Measurements from ENCODE around the gene USP17L28. TPM values are rescaled to one million over a fixed set of nuclear protein-coding genes. Genes with fewer than 3 reads are reported as not detected.
"Not testable (repeated sequence)": the region's sequence is repeated elsewhere in the genome, so short reads cannot be mapped to it uniquely, and the experiment has no call there.

USP17L28 gene
- total and polyA plus RNA-seq, 2 experiments from 2014 or later, result not detected

GRCh38 chr4:9381012-9381534, 32.4 kb downstream of the USP17L28 start:
- not testable (repeated sequence) for H3K27ac ChIP-seq; H3K4me1 ChIP-seq (ENCODE audit: low read depth); H3K9me3 ChIP-seq (ENCODE audit: low read depth); H3K27me3 ChIP-seq; H3K36me3 ChIP-seq; H3K4me3 ChIP-seq
- DNase-seq (ENCODE audit: low read depth in 1 of 2, low spot score in 1 of 2), result peak in 1 of 2 donors; percentile 0
- TF ChIP-seq, protein P1, sequence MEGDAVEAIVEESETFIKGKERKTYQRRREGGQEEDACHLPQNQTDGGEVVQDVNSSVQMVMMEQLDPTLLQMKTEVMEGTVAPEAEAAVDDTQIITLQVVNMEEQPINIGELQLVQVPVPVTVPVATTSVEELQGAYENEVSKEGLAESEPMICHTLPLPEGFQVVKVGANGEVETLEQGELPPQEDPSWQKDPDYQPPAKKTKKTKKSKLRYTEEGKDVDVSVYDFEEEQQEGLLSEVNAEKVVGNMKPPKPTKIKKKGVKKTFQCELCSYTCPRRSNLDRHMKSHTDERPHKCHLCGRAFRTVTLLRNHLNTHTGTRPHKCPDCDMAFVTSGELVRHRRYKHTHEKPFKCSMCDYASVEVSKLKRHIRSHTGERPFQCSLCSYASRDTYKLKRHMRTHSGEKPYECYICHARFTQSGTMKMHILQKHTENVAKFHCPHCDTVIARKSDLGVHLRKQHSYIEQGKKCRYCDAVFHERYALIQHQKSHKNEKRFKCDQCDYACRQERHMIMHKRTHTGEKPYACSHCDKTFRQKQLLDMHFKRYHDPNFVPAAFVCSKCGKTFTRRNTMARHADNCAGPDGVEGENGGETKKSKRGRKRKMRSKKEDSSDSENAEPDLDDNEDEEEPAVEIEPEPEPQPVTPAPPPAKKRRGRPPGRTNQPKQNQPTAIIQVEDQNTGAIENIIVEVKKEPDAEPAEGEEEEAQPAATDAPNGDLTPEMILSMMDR (IDR thresholded peaks at IDR 0.05; ENCODE audit: low read depth, low read length), result peak; percentile 28

GRCh38 chr4:9384126-9384525, 35.4 kb downstream of the USP17L28 start:
- Histone ChIP-seq H3K9me3 (ENCODE audit: low read depth) (no peaks in the 10 kb centered on the region), H3K4me1 (ENCODE audit: low read depth) (no peaks in the 10 kb centered on the region), H3K4me3 (no peak overlapping the region), H3K27ac (no peak overlapping the region), H3K36me3 (no peaks in the 10 kb centered on the region), H3K27me3 (no peaks in the 10 kb centered on the region)
- TF ChIP-seq, protein P1 (IDR thresholded peaks at IDR 0.05; ENCODE audit: low read depth, low read length), result no peak
- no peak for DNase-seq (ENCODE audit: low read depth in 1 of 2, low spot score in 1 of 2)

DNA sequence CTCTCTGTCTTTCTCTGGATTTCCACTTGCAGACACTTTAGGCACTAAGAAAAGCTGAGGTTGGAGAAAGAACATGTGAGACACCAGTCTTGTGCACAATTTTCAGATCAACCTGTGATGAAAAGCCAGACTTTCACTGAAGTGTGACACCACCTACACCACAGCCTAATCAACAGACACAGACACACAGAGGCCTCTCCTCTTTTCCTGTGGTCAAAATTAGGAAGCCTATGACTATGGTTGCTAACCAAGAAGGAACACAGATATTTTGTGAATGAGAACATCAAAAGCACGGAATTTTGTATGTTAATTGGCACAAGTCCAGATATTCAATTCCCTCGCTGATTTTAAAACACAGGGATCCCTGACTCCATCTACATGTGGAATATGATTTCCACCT, 40.3 kb downstream of the USP17L28 start:
- DNase-seq (ENCODE audit: low read depth in 1 of 2, low spot score in 1 of 2); H3K9me3 ChIP-seq (ENCODE audit: low read depth); H3K27me3 ChIP-seq: not testable (repeated sequence)

More for the DNA sequence above, 40.3 kb downstream of the USP17L28 start:
- not testable (repeated sequence) for H3K36me3 ChIP-seq; H3K27ac ChIP-seq; H3K4me1 ChIP-seq (ENCODE audit: low read depth); H3K4me3 ChIP-seq

Other genes starting within 250 kb of the USP17L28 start
- gene FAM90A26, start 178.5 kb upstream of the USP17L28 start, total RNA-seq, result not detected in 2 replicates
- gene FAM90A26, start 178.5 kb upstream of the USP17L28 start, polyA plus RNA-seq, result not detected in 2 replicates
- gene USP17L10, start 138.2 kb upstream of the USP17L28 start, total RNA-seq, result not detected in 2 replicates
- gene USP17L10, start 138.2 kb upstream of the USP17L28 start, polyA plus RNA-seq, result not detected in 2 replicates
- not detected in 2 replicates for gene USP17L11, start 133.5 kb upstream of the USP17L28 start, total RNA-seq
- gene USP17L11, start 133.5 kb upstream of the USP17L28 start, polyA plus RNA-seq, result not detected in 2 replicates
- gene USP17L12, start 128.7 kb upstream of the USP17L28 start, total RNA-seq, result not detected in 2 replicates
- not detected in 2 replicates for gene USP17L12, start 128.7 kb upstream of the USP17L28 start, polyA plus RNA-seq
- not detected in 2 replicates for gene USP17L13, start 124.0 kb upstream of the USP17L28 start, total RNA-seq
- gene USP17L13, start 124.0 kb upstream of the USP17L28 start, polyA plus RNA-seq, result not detected in 2 replicates
- not detected in 2 replicates for gene USP17L15, start 114.5 kb upstream of the USP17L28 start, total RNA-seq
- not detected in 2 replicates for gene USP17L15, start 114.5 kb upstream of the USP17L28 start, polyA plus RNA-seq
- gene USP17L17, start 105.0 kb upstream of the USP17L28 start, total RNA-seq, result not detected in 2 replicates
- not detected in 2 replicates for gene USP17L17, start 105.0 kb upstream of the USP17L28 start, polyA plus RNA-seq
- not detected in 2 replicates for gene USP17L18, start 100.3 kb upstream of the USP17L28 start, total RNA-seq
- not detected in 2 replicates for gene USP17L18, start 100.3 kb upstream of the USP17L28 start, polyA plus RNA-seq
- not detected in 2 replicates for gene USP17L19, start 95.5 kb upstream of the USP17L28 start, total RNA-seq
- not detected in 2 replicates for gene USP17L19, start 95.5 kb upstream of the USP17L28 start, polyA plus RNA-seq
- not detected in 2 replicates for gene USP17L20, start 90.8 kb upstream of the USP17L28 start, total RNA-seq
- not detected in 2 replicates for gene USP17L20, start 90.8 kb upstream of the USP17L28 start, polyA plus RNA-seq
- gene USP17L21, start 86.0 kb upstream of the USP17L28 start, total RNA-seq, result not detected in 2 replicates
- not detected in 2 replicates for gene USP17L21, start 86.0 kb upstream of the USP17L28 start, polyA plus RNA-seq
- gene USP17L22, start 81.3 kb upstream of the USP17L28 start, total RNA-seq, result not detected in 2 replicates
- not detected in 2 replicates for gene USP17L22, start 81.3 kb upstream of the USP17L28 start, polyA plus RNA-seq
- gene USP17L24, start 23.7 kb upstream of the USP17L28 start, total RNA-seq, result not detected in 2 replicates
- not detected in 2 replicates for gene USP17L24, start 23.7 kb upstream of the USP17L28 start, polyA plus RNA-seq
- gene USP17L25, start 19.0 kb upstream of the USP17L28 start, total RNA-seq, result not detected in 2 replicates
- not detected in 2 replicates for gene USP17L25, start 19.0 kb upstream of the USP17L28 start, polyA plus RNA-seq
- gene USP17L26, start 14.2 kb upstream of the USP17L28 start, total RNA-seq, result not detected in 2 replicates
- gene USP17L26, start 14.2 kb upstream of the USP17L28 start, polyA plus RNA-seq, result not detected in 2 replicates
- not detected in 2 replicates for gene USP17L5, start 9.5 kb upstream of the USP17L28 start, total RNA-seq
- not detected in 2 replicates for gene USP17L5, start 9.5 kb upstream of the USP17L28 start, polyA plus RNA-seq
- gene USP17L27, start 4.7 kb upstream of the USP17L28 start, total RNA-seq, result not detected in 2 replicates
- gene USP17L27, start 4.7 kb upstream of the USP17L28 start, polyA plus RNA-seq, result not detected in 2 replicates
- gene USP17L29, start 4.7 kb downstream of the USP17L28 start, total RNA-seq, result not detected in 2 replicates
- not detected in 2 replicates for gene USP17L29, start 4.7 kb downstream of the USP17L28 start, polyA plus RNA-seq
- gene USP17L30, start 14.2 kb downstream of the USP17L28 start, total RNA-seq, result not detected in 2 replicates
- gene USP17L30, start 14.2 kb downstream of the USP17L28 start, polyA plus RNA-seq, result not detected in 2 replicates
- gene DEFB131A, start 95.5 kb downstream of the USP17L28 start, total RNA-seq, result not detected in 2 replicates
- not detected in 2 replicates for gene DEFB131A, start 95.5 kb downstream of the USP17L28 start, polyA plus RNA-seq